MM.1S (cell line): ENCODE results near the gene DNAH9.

Source experiments
- CTCF ChIP-seq: fragments of 300-600 bp; sonication (generic); IDR thresholded peaks from 2 replicates; pipeline ENCODE4 v1.5.1; 2016; ENCODE audit warnings: antibody characterized with exemption, low read length, mixed read lengths
- EZH2 ChIP-seq: fragments of 300-600 bp; sonication (generic); optimal IDR thresholded peaks from 2 replicates; pipeline ENCODE3; 2017; ENCODE audit warnings: low read depth, mild to moderate bottlenecking, antibody characterized with exemption, low read length, mixed read lengths
- EZH2phosphoT487 ChIP-seq: fragments of 300-600 bp; sonication (generic); IDR thresholded peaks from 2 replicates; pipeline ENCODE4 v1.6.1; 2018; ENCODE audit warnings: antibody characterized with exemption, low read length

- TF ChIP-seq CTCF (no peak), EZH2phosphoT487 (no peak), EZH2 (no peak)
Observed at GRCh38 chr17:11701911-11702310, 103.6 kb downstream of the DNAH9 start.
